ENCODE results near the gene MSH4. TPM values are rescaled to one million over a fixed set of nuclear protein-coding genes. Genes with fewer than 3 reads are reported as not detected.

MSH4 gene
- total RNA-seq, 3 donors from 2014 or later (not counting 1 experiment from before 2014, with no cell fraction given): 0.45 to 0.61 (median 0.52) TPM

- peak overlapping the region; percentile 95 to 96 for H3K27ac Mint-ChIP-seq
These were observed 6.7 kb upstream of the MSH4 start for GRCh38 chr1:75789988-75790387.

GRCh38 chr1:75791022-75791421 lies 5.7 kb upstream of the MSH4 start:
- Mint-ChIP-seq H3K27me3 (ENCODE audit: low read depth in 2 of 2) (no peaks in the 10 kb centered on the region), H3K36me3 (peaks cover 40% of the 10 kb centered on the region), H3K9me3 (no peaks in the 10 kb centered on the region), H3K4me1 (peaks cover 66 to 69% of the 10 kb centered on the region in 2 donors), H3K27ac (peak overlapping the region; percentile 95 to 96), H3K4me3 (peak overlapping the region; percentile 42)
- DNase-seq (peak in 1 of 2 donors; percentile 18), ATAC-seq (no peak)
- intact Hi-C loops (cut with micrococcal nuclease): no loop called here
- no peak overlapping the region for H3K27ac ChIP-seq (ENCODE audit: low read length)
- H3K4me1 ChIP-seq (ENCODE audit: control insufficient read depth, insufficient read depth, low read length): peaks cover 12% of the 10 kb centered on the region
- no peaks in the 10 kb centered on the region for H3K27me3 ChIP-seq (ENCODE audit: control insufficient read depth, insufficient read depth, low read length)
- 75% methylated on average over 1 of the region's 1 CpG for WGBS (ENCODE audit: insufficient coverage)
- peaks cover 67% of the 10 kb centered on the region for H3K36me3 ChIP-seq (ENCODE audit: control insufficient read depth, insufficient read depth, low read length)
- no peak overlapping the region for H3K4me3 ChIP-seq (ENCODE audit: low read length)
- no peak for TF ChIP-seq CTCF (IDR thresholded peaks at IDR 0.05)
- no peaks in the 10 kb centered on the region for H3K9me3 ChIP-seq (ENCODE audit: control insufficient read depth, insufficient read depth, low read length)

More at GRCh38 chr1:75789988-75790387, 6.7 kb upstream of the MSH4 start:
- peaks cover 75 to 76% of the 10 kb centered on the region in 2 donors for H3K4me1 Mint-ChIP-seq
- no peak for DNase-seq
- H3K27me3 Mint-ChIP-seq (ENCODE audit: low read depth in 2 of 2): no peaks in the 10 kb centered on the region
- no peak for TF ChIP-seq CTCF (IDR thresholded peaks at IDR 0.05)
- peak overlapping the region; percentile 40 for H3K4me3 Mint-ChIP-seq
- peaks cover 40% of the 10 kb centered on the region for H3K36me3 Mint-ChIP-seq
- no peak overlapping the region for H3K27ac ChIP-seq (ENCODE audit: low read length)
- intact Hi-C loops (cut with micrococcal nuclease): no loop called here
- no peaks in the 10 kb centered on the region for H3K27me3 ChIP-seq (ENCODE audit: control insufficient read depth, insufficient read depth, low read length)
- ATAC-seq: no peak
- peaks cover 21% of the 10 kb centered on the region for H3K4me1 ChIP-seq (ENCODE audit: control insufficient read depth, insufficient read depth, low read length)
- H3K4me3 ChIP-seq (ENCODE audit: low read length): no peak overlapping the region
- H3K9me3 ChIP-seq (ENCODE audit: control insufficient read depth, insufficient read depth, low read length): no peaks in the 10 kb centered on the region
- peaks cover 57% of the 10 kb centered on the region for H3K36me3 ChIP-seq (ENCODE audit: control insufficient read depth, insufficient read depth, low read length)
- no peaks in the 10 kb centered on the region for H3K9me3 Mint-ChIP-seq

- no peak for DNase-seq
- no peak for ATAC-seq
- peaks cover 40% of the 10 kb centered on the region for H3K36me3 Mint-ChIP-seq
- 94% methylated on average over 3 of the region's 3 CpGs for WGBS (ENCODE audit: insufficient coverage)
- peaks cover 77% of the 10 kb centered on the region for H3K36me3 ChIP-seq (ENCODE audit: control insufficient read depth, insufficient read depth, low read length)
- TF ChIP-seq CTCF (IDR thresholded peaks at IDR 0.05): no peak
- no peak overlapping the region for H3K4me3 Mint-ChIP-seq
- peak overlapping the region; percentile 38 to 95 for H3K27ac Mint-ChIP-seq
- H3K4me1 ChIP-seq (ENCODE audit: control insufficient read depth, insufficient read depth, low read length): peaks cover 11% of the 10 kb centered on the region
- H3K9me3 Mint-ChIP-seq: no peaks in the 10 kb centered on the region
- H3K27me3 Mint-ChIP-seq (ENCODE audit: low read depth in 2 of 2): no peaks in the 10 kb centered on the region
- no peaks in the 10 kb centered on the region for H3K9me3 ChIP-seq (ENCODE audit: control insufficient read depth, insufficient read depth, low read length)
- intact Hi-C loops (cut with micrococcal nuclease): no loop called here
- H3K4me3 ChIP-seq (ENCODE audit: low read length): no peak overlapping the region
- H3K27ac ChIP-seq (ENCODE audit: low read length): no peak overlapping the region
- H3K27me3 ChIP-seq (ENCODE audit: control insufficient read depth, insufficient read depth, low read length): no peaks in the 10 kb centered on the region
- H3K4me1 Mint-ChIP-seq: peaks cover 55 to 63% of the 10 kb centered on the region in 2 donors
These were observed 4.6 kb upstream of the MSH4 start for GRCh38 chr1:75792091-75792490.

GRCh38 chr1:75794382-75794781 lies 2.3 kb upstream of the MSH4 start:
- peaks cover 37% of the 10 kb centered on the region for H3K36me3 Mint-ChIP-seq

More at GRCh38 chr1:75794382-75794781, 2.3 kb upstream of the MSH4 start:
- no peak overlapping the region for H3K4me3 Mint-ChIP-seq
- TF ChIP-seq CTCF (IDR thresholded peaks at IDR 0.05): no peak
- Histone ChIP-seq H3K4me1 (ENCODE audit: control insufficient read depth, insufficient read depth, low read length) (peaks cover 4% of the 10 kb centered on the region), H3K4me3 (ENCODE audit: low read length) (no peak overlapping the region), H3K27me3 (ENCODE audit: control insufficient read depth, insufficient read depth, low read length) (no peaks in the 10 kb centered on the region), H3K27ac (ENCODE audit: low read length) (no peak overlapping the region), H3K36me3 (ENCODE audit: control insufficient read depth, insufficient read depth, low read length) (peaks cover 76% of the 10 kb centered on the region), H3K9me3 (ENCODE audit: control insufficient read depth, insufficient read depth, low read length) (no peaks in the 10 kb centered on the region)
- H3K27ac Mint-ChIP-seq: peak overlapping the region in 1 of 2 donors; percentile 33
- no peak for DNase-seq
- no peaks in the 10 kb centered on the region for H3K9me3 Mint-ChIP-seq
- no peak for ATAC-seq
- no peaks in the 10 kb centered on the region for H3K27me3 Mint-ChIP-seq (ENCODE audit: low read depth in 2 of 2)
- intact Hi-C loops (cut with micrococcal nuclease): no loop called here
- 90% methylated on average over 1 of the region's 2 CpGs for WGBS (ENCODE audit: insufficient coverage)
- H3K4me1 Mint-ChIP-seq: peaks cover 34 to 47% of the 10 kb centered on the region in 2 donors

Measured in natural killer cell (primary cell).